Measurements from ENCODE around the gene HOMER3. TPM values are rescaled to one million over a fixed set of nuclear protein-coding genes. Genes with fewer than 3 reads are reported as not detected.

HOMER3 gene
- total and polyA plus RNA-seq, 2 of the 13 experiments (the other 11 are each of a cell fraction or from before 2014, with no cell fraction given), result 21.3 to 27.3 TPM

DNA sequence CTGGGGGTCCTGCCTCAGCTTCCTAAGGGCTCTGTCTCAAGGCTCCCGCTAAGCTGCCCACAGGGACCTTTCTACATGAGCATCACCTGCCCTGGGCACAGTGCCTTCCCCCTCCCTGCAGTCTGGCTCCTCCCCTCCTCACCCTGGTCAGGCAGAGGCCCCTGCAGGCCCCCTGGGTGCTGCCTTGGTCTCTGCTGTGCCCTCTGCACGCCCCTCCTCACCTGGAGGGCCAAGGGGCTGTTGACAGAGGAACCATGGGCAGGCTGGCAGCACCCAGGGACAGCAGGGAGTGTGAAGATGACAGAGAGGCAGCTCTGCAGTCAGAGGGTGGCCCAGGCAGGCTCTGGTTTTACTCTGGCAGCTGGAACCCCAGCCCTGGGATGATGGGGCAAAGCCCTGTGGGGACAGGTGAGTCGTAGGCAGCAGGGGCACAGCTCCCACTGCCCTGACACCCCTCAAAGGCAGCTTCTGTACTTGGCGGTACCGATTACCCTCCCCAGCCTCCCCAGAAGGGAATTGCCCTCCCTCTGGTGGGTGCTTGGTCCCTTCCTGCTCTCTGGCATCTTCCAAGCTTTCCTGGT is 49.2 kb upstream of the HOMER3 start (continued):
- TF ChIP-seq RORA (CRISPR knock-in tag; IDR thresholded peaks at IDR 0.05), result no peak
- TF ChIP-seq, protein P1, sequence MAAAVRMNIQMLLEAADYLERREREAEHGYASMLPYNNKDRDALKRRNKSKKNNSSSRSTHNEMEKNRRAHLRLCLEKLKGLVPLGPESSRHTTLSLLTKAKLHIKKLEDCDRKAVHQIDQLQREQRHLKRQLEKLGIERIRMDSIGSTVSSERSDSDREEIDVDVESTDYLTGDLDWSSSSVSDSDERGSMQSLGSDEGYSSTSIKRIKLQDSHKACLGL (CRISPR knock-in tag; IDR thresholded peaks at IDR 0.05), result no peak
- no peak for TF ChIP-seq ZNF431 (CRISPR knock-in tag; IDR thresholded peaks at IDR 0.05; ENCODE audit: borderline replicate concordance, low read depth)
- no peak for TF ChIP-seq SETDB1 (CRISPR knock-in tag; IDR thresholded peaks at IDR 0.05; ENCODE audit: borderline replicate concordance)
- TF ChIP-seq POLR2G (IDR thresholded peaks at IDR 0.05; ENCODE audit: low read depth, low read length), result peak; percentile 49; the same call in 1 of the 2 replicates
- TF ChIP-seq POLR2A (IDR thresholded peaks at IDR 0.05; ENCODE audit: insufficient read depth in 1 of 2, low read depth in 2 of 2, low read length in 2 of 2), result 0 out of 4 replicates have a peak, but pooled peaks of 1 of the 2 experiments have one; percentile 28
- no peak for TF ChIP-seq ZNF143 (CRISPR knock-in tag; IDR thresholded peaks at IDR 0.05)

DNA sequence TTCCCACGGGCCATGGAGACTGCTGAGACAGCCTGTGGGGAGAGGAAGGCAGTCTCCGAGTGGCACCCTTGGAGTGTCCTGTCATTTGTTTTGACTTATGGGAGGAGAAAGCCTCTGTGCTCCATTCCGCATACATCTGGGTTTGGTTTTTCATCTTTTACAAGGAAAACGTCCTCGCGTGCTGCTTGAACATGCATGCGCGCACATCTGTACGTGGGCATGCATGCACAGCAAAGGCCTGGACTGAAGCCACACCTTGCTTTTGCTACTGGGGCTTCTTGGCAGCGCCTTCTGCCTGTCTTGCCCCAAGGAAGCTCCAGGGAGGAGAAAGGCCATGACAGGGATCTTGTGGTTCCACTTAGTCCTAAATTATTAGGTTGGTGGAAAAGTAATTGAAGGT is 48.3 kb upstream of the HOMER3 start:
- intact Hi-C loops (cut with micrococcal nuclease; ENCODE audit: unreplicated experiment), result no loop called here
- TF ChIP-seq, protein P2, sequence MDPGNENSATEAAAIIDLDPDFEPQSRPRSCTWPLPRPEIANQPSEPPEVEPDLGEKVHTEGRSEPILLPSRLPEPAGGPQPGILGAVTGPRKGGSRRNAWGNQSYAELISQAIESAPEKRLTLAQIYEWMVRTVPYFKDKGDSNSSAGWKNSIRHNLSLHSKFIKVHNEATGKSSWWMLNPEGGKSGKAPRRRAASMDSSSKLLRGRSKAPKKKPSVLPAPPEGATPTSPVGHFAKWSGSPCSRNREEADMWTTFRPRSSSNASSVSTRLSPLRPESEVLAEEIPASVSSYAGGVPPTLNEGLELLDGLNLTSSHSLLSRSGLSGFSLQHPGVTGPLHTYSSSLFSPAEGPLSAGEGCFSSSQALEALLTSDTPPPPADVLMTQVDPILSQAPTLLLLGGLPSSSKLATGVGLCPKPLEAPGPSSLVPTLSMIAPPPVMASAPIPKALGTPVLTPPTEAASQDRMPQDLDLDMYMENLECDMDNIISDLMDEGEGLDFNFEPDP (CRISPR knock-in tag; conservative IDR thresholded peaks at IDR 0.05), result no peak
- TF ChIP-seq, protein P3, sequence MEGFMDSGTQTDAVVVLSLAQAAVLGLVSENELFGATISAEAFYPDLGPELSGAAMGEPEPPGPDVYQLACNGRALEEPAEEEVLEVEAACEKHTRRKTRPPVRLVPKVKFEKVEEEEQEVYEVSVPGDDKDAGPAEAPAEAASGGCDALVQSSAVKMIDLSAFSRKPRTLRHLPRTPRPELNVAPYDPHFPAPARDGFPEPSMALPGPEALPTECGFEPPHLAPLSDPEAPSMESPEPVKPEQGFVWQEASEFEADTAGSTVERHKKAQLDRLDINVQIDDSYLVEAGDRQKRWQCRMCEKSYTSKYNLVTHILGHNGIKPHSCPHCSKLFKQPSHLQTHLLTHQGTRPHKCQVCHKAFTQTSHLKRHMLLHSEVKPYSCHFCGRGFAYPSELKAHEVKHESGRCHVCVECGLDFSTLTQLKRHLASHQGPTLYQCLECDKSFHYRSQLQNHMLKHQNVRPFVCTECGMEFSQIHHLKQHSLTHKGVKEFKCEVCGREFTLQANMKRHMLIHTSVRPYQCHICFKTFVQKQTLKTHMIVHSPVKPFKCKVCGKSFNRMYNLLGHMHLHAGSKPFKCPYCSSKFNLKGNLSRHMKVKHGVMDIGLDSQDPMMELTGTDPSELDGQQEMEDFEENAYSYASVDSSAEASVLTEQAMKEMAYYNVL (CRISPR knock-in tag; IDR thresholded peaks at IDR 0.05; ENCODE audit: borderline replicate concordance), result no peak
- no peak for TF ChIP-seq ZNF343 (CRISPR knock-in tag; IDR thresholded peaks at IDR 0.05)
- no peak for TF ChIP-seq KLF11 (CRISPR knock-in tag; IDR thresholded peaks at IDR 0.05)
- TF ChIP-seq, protein P4, sequence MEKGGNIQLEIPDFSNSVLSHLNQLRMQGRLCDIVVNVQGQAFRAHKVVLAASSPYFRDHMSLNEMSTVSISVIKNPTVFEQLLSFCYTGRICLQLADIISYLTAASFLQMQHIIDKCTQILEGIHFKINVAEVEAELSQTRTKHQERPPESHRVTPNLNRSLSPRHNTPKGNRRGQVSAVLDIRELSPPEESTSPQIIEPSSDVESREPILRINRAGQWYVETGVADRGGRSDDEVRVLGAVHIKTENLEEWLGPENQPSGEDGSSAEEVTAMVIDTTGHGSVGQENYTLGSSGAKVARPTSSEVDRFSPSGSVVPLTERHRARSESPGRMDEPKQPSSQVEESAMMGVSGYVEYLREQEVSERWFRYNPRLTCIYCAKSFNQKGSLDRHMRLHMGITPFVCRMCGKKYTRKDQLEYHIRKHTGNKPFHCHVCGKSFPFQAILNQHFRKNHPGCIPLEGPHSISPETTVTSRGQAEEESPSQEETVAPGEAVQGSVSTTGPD (CRISPR knock-in tag; IDR thresholded peaks at IDR 0.05), result no peak
- TF ChIP-seq, protein P5, sequence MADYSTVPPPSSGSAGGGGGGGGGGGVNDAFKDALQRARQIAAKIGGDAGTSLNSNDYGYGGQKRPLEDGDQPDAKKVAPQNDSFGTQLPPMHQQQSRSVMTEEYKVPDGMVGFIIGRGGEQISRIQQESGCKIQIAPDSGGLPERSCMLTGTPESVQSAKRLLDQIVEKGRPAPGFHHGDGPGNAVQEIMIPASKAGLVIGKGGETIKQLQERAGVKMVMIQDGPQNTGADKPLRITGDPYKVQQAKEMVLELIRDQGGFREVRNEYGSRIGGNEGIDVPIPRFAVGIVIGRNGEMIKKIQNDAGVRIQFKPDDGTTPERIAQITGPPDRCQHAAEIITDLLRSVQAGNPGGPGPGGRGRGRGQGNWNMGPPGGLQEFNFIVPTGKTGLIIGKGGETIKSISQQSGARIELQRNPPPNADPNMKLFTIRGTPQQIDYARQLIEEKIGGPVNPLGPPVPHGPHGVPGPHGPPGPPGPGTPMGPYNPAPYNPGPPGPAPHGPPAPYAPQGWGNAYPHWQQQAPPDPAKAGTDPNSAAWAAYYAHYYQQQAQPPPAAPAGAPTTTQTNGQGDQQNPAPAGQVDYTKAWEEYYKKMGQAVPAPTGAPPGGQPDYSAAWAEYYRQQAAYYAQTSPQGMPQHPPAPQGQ (CRISPR knock-in tag; IDR thresholded peaks at IDR 0.05; ENCODE audit: borderline replicate concordance), result no peak
- TF ChIP-seq ZNF337 (CRISPR knock-in tag; IDR thresholded peaks at IDR 0.05; ENCODE audit: borderline replicate concordance, low read depth), result no peak
- no peak for TF ChIP-seq ZNF850 (CRISPR knock-in tag; conservative IDR thresholded peaks at IDR 0.05)

More for the DNA sequence above, 48.3 kb upstream of the HOMER3 start:
- Histone ChIP-seq H3K9ac (ENCODE audit: insufficient read depth, low read depth, low read length) (no peak overlapping the region), H3K36me3 (replicated peaks in 1 of 2; ENCODE audit: control insufficient read depth in 1 of 2, insufficient read depth in 2 of 2, low read length in 2 of 2) (peaks cover 7 to 18% of the 10 kb centered on the region in 2 experiments; a peak in 4 of 5 replicates), H3K27me3 (ENCODE audit: control insufficient read depth in 1 of 2, insufficient read depth in 2 of 2, low read length in 2 of 2) (peaks cover 0 to 15% of the 10 kb centered on the region in 2 experiments; a peak in 3 of 5 replicates), H3K9me3 (ENCODE audit: low read length) (no peaks in the 10 kb centered on the region), H3K27ac (ENCODE audit: extremely low read length, insufficient read depth, low read length) (no peak overlapping the region), H3K4me3 (replicated peaks in 1 of 3; ENCODE audit: insufficient read depth in 1 of 3, low read depth in 2 of 3, low read length in 3 of 3) (no peak overlapping the region), H2AFZ (ENCODE audit: low read length) (no peak overlapping the region), H3K79me2 (ENCODE audit: insufficient read depth, low read length) (no peaks in the 10 kb centered on the region), H3K4me1 (ENCODE audit: insufficient read depth, low read length) (peaks cover 10% of the 10 kb centered on the region), H3K4me2 (ENCODE audit: low read depth, low read length) (no peak overlapping the region), H4K20me1 (ENCODE audit: insufficient read depth, low read length) (no peaks in the 10 kb centered on the region)
- BruUV-seq (replicated peaks), result no TSS peak
- ATAC-seq, result no peak
- 88% methylated on average over 10 of the region's 10 CpGs for WGBS (ENCODE audit: low lambda C conversion rate)
- in situ Hi-C loops (cut with HindIII; ENCODE audit: extremely low pct_ligation_motif_present, low pct_unique_long_range_greater_than_20kb), result loop anchor here (5.0 to 10.0 kb wide), 3 partner anchors 47 to 95 kb away; partner anchors contain the start of genes CERS1 and HOMER3
- ChIA-PET POLR2A (no interaction called here), CTCF (ENCODE audit: low intra/inter-chr PET ratio, low total read pairs) (no interaction called here)
- DNase-seq (ENCODE audit: low spot score), result no peak
- no peak for FAIRE-seq
